ENCODE measurements around the gene RNF144B. TPM values are rescaled to one million over a fixed set of nuclear protein-coding genes. Genes with fewer than 3 reads are reported as not detected.
"Not testable (repeated sequence)": the region's sequence is repeated elsewhere in the genome, so short reads cannot be mapped to it uniquely, and the experiment has no call there.

RNF144B gene
- total and polyA plus RNA-seq, 9 of the 15 experiments (the other 6 are each of a cell fraction or from before 2014, with no cell fraction given): 0.01 TPM; not detected in 8

DNA sequence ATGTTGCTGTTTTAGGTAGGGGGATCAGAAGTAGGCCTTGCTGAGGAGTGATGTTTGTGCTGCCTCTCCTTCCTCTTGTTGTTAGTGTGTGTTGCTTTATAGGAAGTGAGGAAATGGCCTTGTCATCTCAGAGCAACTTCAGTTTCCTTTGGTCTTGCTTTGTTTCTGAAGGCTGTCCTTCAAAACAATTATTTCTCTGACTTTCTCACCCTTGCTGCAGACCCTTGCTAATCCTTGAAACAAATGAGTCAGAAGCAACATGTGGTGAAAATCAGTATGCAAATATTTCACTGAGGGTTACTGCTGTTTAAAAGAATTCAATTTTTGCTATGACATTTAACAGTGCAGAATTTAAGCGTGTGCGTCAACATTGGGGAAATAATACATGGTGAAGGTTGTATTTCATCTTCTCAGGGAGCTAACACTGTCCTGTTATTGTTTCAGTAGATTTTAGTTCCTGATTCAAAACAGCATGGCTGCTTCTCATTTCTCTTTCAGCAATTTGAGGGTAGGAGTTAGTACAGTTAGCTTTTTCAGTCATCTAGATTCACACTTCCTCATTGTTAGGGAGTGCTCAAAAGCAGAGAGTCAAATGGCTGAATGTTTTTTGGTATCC, 13.8 kb downstream of the RNF144B start:
- no peaks in the 10 kb centered on the region for H3K9me1 ChIP-seq (ENCODE audit: control insufficient read depth, insufficient read depth, low read length)
- no peak for FAIRE-seq
- H3K4me2 ChIP-seq (ENCODE audit: insufficient read depth, low read length): no peak overlapping the region
- no peaks in the 10 kb centered on the region for H3K79me2 ChIP-seq (ENCODE audit: control insufficient read depth, insufficient read depth, low read length)
- TF ChIP-seq HNRNPUL1 (IDR thresholded peaks at IDR 0.05; ENCODE audit: low read length): no peak
- TF ChIP-seq NRF1 (conservative IDR thresholded peaks at IDR 0.05 in 1 of 2, IDR thresholded peaks at IDR 0.05 in 1 of 2): no peak
- no peak for TF ChIP-seq ZNF23 (CRISPR knock-in tag; IDR thresholded peaks at IDR 0.05)
- 0 out of 2 replicates have a peak, but pooled peaks have one; percentile 36 for TF ChIP-seq SPI1 (IDR thresholded peaks at IDR 0.05; ENCODE audit: borderline replicate concordance, low read depth, low read length)
- H3K9me3 ChIP-seq (replicated peaks; ENCODE audit: control insufficient read depth, insufficient read depth, low read depth, low read length): no peaks in the 10 kb centered on the region
- H3K4me1 ChIP-seq (replicated peaks in 1 of 2; ENCODE audit: control insufficient read depth in 2 of 2, insufficient read depth in 2 of 2, low read length in 2 of 2): no peaks in the 10 kb centered on the region
- no peak overlapping the region for H2AFZ ChIP-seq (ENCODE audit: low read depth, low read length)
- no peak overlapping the region for H3K27ac ChIP-seq (ENCODE audit: extremely low read depth, low read depth, low read length)
- ATAC-seq: no peak
- peaks cover 2 to 6% of the 10 kb centered on the region in 2 experiments; a peak in 3 of 5 replicates for H3K27me3 ChIP-seq (ENCODE audit: control insufficient read depth in 2 of 2, insufficient read depth in 2 of 2, low read length in 2 of 2)
- H3K36me3 ChIP-seq (ENCODE audit: control insufficient read depth, insufficient read depth, low read length): no peaks in the 10 kb centered on the region
- no peak for DNase-seq (ENCODE audit: extremely low read depth in 1 of 4, low spot score in 3 of 4)
- BruUV-seq (replicated peaks): no TSS peak
- 0% methylated on average over 2 of the region's 2 CpGs for WGBS (ENCODE audit: insufficient coverage, low coverage, missing lambda C conversion rate)
- POLR2A ChIA-PET: no interaction called here
- H3K9ac ChIP-seq (ENCODE audit: insufficient read depth in 1 of 2, low read depth in 2 of 2, low read length in 2 of 2): no peak overlapping the region
- H4K20me1 ChIP-seq (replicated peaks; ENCODE audit: control insufficient read depth, insufficient read depth, low read length): no peaks in the 10 kb centered on the region
- no peak overlapping the region for H3K4me3 ChIP-seq
- in situ Hi-C loops (cut with MboI) (no loop called here), intact Hi-C loops (cut with micrococcal nuclease) (no loop called here)
- CTCF ChIA-PET (ENCODE audit: low intra/inter-chr PET ratio): no interaction called here

DNA sequence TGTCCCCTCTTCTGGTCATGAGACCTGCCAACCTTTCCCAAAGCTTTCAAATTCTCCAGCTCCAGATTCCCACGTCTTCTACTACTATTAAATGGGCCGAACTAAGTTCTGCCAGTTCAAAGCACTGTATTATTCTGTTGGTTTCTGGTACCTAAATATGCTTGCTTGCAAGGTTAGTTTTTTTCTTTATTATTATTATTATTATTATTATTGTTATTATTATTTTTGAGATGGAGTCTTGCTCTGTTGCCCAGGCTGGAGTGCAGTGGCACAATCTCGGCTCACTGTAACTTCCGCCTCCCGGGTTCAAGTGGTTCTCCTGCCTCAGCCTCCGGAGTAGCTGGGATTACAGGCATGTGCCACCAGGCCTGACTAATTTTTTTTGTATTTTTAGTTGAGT, 17.8 kb downstream of the RNF144B start:
- in situ Hi-C loops (cut with MboI); H3K27ac ChIP-seq (ENCODE audit: extremely low read depth, low read depth, low read length); POLR2A ChIA-PET; H3K27me3 ChIP-seq (ENCODE audit: control insufficient read depth in 2 of 2, insufficient read depth in 2 of 2, low read length in 2 of 2); H3K9ac ChIP-seq (ENCODE audit: insufficient read depth in 1 of 2, low read depth in 2 of 2, low read length in 2 of 2); H3K36me3 ChIP-seq (ENCODE audit: control insufficient read depth, insufficient read depth, low read length); BruUV-seq (replicated peaks); intact Hi-C loops (cut with micrococcal nuclease); CTCF ChIA-PET (ENCODE audit: low intra/inter-chr PET ratio); H3K79me2 ChIP-seq (ENCODE audit: control insufficient read depth, insufficient read depth, low read length); ATAC-seq; H4K20me1 ChIP-seq (replicated peaks; ENCODE audit: control insufficient read depth, insufficient read depth, low read length); H3K4me1 ChIP-seq (replicated peaks in 1 of 2; ENCODE audit: control insufficient read depth in 2 of 2, insufficient read depth in 2 of 2, low read length in 2 of 2); H3K9me3 ChIP-seq (replicated peaks; ENCODE audit: control insufficient read depth, insufficient read depth, low read depth, low read length); H3K4me2 ChIP-seq (ENCODE audit: insufficient read depth, low read length); H2AFZ ChIP-seq (ENCODE audit: low read depth, low read length); FAIRE-seq; DNase-seq (ENCODE audit: extremely low read depth in 1 of 4, low spot score in 3 of 4); H3K9me1 ChIP-seq (ENCODE audit: control insufficient read depth, insufficient read depth, low read length); H3K4me3 ChIP-seq: not testable (repeated sequence)
- 0% methylated on average over 6 of the region's 6 CpGs for WGBS (ENCODE audit: insufficient coverage, low coverage, missing lambda C conversion rate)

Data from K562 (cell line).